Measurements from ENCODE around the gene AP5M1. TPM values are rescaled to one million over a fixed set of nuclear protein-coding genes. Genes with fewer than 3 reads are reported as not detected.
"Not testable (repeated sequence)": the region's sequence is repeated elsewhere in the genome, so short reads cannot be mapped to it uniquely, and the experiment has no call there.

AP5M1 gene
- total RNA-seq, 1 experiment from 2014 or later, result 58.7 TPM

DNA sequence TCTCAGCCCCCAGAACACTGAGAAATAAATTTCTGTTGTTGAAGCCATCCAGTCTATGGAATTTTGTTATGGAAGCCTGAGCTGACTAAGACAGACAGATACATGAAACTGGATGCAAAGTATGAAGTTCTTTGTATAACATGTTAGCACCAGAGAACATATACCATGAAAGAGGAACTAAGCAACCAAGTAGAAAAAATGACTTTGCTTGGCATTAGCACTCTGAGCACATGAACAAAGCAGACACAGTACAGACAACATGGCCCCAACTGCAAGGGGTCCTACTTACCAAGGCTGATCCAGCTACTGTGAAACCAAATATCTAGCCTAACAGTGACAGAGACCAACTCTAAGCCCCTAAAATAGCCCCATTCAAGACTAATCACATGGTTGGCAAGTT, 13.9 kb upstream of the AP5M1 start:
- TF ChIP-seq, protein P1, sequence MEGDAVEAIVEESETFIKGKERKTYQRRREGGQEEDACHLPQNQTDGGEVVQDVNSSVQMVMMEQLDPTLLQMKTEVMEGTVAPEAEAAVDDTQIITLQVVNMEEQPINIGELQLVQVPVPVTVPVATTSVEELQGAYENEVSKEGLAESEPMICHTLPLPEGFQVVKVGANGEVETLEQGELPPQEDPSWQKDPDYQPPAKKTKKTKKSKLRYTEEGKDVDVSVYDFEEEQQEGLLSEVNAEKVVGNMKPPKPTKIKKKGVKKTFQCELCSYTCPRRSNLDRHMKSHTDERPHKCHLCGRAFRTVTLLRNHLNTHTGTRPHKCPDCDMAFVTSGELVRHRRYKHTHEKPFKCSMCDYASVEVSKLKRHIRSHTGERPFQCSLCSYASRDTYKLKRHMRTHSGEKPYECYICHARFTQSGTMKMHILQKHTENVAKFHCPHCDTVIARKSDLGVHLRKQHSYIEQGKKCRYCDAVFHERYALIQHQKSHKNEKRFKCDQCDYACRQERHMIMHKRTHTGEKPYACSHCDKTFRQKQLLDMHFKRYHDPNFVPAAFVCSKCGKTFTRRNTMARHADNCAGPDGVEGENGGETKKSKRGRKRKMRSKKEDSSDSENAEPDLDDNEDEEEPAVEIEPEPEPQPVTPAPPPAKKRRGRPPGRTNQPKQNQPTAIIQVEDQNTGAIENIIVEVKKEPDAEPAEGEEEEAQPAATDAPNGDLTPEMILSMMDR (conservative IDR thresholded peaks at IDR 0.05; ENCODE audit: low read depth, low read length), result no peak

DNA sequence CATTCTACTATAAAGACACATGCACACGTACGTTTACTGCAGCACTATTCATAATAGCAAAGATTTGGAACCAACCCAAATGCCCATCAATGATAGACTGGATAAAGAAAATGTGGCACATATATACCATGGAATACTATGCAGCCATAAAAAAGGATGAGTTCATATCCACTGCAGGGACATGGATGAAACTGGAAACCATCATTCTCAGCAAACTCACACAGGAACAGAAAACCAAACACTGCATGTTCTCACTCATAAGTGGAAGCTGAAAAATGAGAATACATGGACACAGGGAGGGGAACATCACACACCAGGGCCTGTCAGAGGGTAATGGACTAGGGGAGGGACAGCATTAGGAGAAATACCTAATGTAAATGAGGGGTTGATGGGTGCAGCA, 10.6 kb upstream of the AP5M1 start:
- DNase-seq (ENCODE audit: low spot score); H3K9me3 ChIP-seq (ENCODE audit: low read depth, low read length, poor library complexity, severe bottlenecking); H3K36me3 ChIP-seq (ENCODE audit: insufficient read depth, low read length, poor library complexity, severe bottlenecking); CTCF ChIA-PET; intact Hi-C loops (cut with micrococcal nuclease; ENCODE audit: unreplicated experiment); H3K27me3 ChIP-seq (replicated peaks; ENCODE audit: insufficient read depth, low read depth, low read length, poor library complexity); BruUV-seq (replicated peaks); H3K27ac ChIP-seq (ENCODE audit: low read depth, low read length, poor library complexity, severe bottlenecking); POLR2A ChIA-PET (ENCODE audit: low non-redundant PET); H3K4me3 ChIP-seq (ENCODE audit: low read depth, low read length, poor library complexity, severe bottlenecking): not testable (repeated sequence)
- peaks cover 16% of the 10 kb centered on the region for H3K4me1 ChIP-seq (ENCODE audit: insufficient read depth, low read length, poor library complexity, severe bottlenecking)

More for the DNA sequence above, 13.9 kb upstream of the AP5M1 start:
- POLR2A ChIA-PET (ENCODE audit: low non-redundant PET), result no interaction called here
- no peaks in the 10 kb centered on the region for H3K36me3 ChIP-seq (ENCODE audit: insufficient read depth, low read length, poor library complexity, severe bottlenecking)
- BruUV-seq (replicated peaks), result no TSS peak
- peaks cover 8% of the 10 kb centered on the region for H3K4me1 ChIP-seq (ENCODE audit: insufficient read depth, low read length, poor library complexity, severe bottlenecking)
- no peaks in the 10 kb centered on the region for H3K27me3 ChIP-seq (replicated peaks; ENCODE audit: insufficient read depth, low read depth, low read length, poor library complexity)
- H3K27ac ChIP-seq (ENCODE audit: low read depth, low read length, poor library complexity, severe bottlenecking), result no peak overlapping the region
- DNase-seq (ENCODE audit: low spot score), result no peak
- no peaks in the 10 kb centered on the region for H3K9me3 ChIP-seq (ENCODE audit: low read depth, low read length, poor library complexity, severe bottlenecking)
- no peak overlapping the region for H3K4me3 ChIP-seq (ENCODE audit: low read depth, low read length, poor library complexity, severe bottlenecking)
- CTCF ChIA-PET, result no interaction called here
- intact Hi-C loops (cut with micrococcal nuclease; ENCODE audit: unreplicated experiment), result loop anchor here (5.0 kb wide), 1 partner anchor 38 kb away; no protein-coding TSS in a partner anchor

DNA sequence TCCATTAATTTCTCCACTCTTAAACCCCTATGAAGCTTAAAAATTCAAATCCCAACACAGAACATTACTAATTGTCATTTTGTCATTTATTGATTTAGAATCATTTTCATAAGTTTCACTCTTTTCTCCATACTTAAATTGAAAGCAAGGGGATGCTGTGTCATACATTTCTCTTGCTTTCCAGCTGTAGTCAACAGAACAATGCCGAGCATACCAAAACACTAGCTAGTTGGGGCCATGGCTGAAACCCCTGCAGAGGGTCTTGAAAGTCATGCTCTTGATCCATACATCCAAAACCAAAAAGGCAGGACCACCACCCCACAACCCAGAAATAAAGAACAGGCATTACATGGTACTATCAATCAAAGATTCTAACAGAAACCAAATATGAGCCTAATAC, 9.1 kb upstream of the AP5M1 start:
- DNase-seq (ENCODE audit: low spot score), result no peak
- ChIA-PET CTCF (no interaction called here), POLR2A (ENCODE audit: low non-redundant PET) (no interaction called here)
- H3K4me1 ChIP-seq (ENCODE audit: insufficient read depth, low read length, poor library complexity, severe bottlenecking), result peaks cover 16% of the 10 kb centered on the region
- H3K27me3 ChIP-seq (replicated peaks; ENCODE audit: insufficient read depth, low read depth, low read length, poor library complexity), result no peaks in the 10 kb centered on the region
- intact Hi-C loops (cut with micrococcal nuclease; ENCODE audit: unreplicated experiment), result no loop called here
- TF ChIP-seq, protein P1 (conservative IDR thresholded peaks at IDR 0.05; ENCODE audit: low read depth, low read length), result no peak
- no peak for TF ChIP-seq EZH2 (IDR thresholded peaks at IDR 0.05; ENCODE audit: borderline replicate concordance, low read depth, low read length, poor library complexity, severe bottlenecking)
- no peaks in the 10 kb centered on the region for H3K9me3 ChIP-seq (ENCODE audit: low read depth, low read length, poor library complexity, severe bottlenecking)
- no peak overlapping the region for H3K4me3 ChIP-seq (ENCODE audit: low read depth, low read length, poor library complexity, severe bottlenecking)
- BruUV-seq (replicated peaks), result no TSS peak
- H3K27ac ChIP-seq (ENCODE audit: low read depth, low read length, poor library complexity, severe bottlenecking), result no peak overlapping the region
- no peaks in the 10 kb centered on the region for H3K36me3 ChIP-seq (ENCODE audit: insufficient read depth, low read length, poor library complexity, severe bottlenecking)

DNA sequence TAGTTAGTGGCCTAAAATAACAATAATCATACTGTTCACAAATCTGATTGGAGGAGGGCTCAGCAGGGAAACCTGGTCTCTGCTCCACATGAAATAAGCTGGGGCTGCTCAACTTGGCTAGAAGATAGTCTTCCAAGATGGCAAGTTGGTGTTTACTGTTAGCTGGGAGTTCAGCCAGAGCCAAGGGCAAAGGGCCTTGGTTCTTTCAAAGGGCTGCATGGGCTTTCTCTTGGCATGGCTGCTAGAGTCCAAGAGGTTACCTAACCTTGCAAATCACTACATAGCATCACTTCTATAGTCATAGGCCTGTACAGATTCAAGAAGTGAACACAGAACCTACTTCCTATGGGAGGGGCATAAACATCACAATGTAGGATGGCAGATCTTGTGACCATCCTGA, 7.2 kb upstream of the AP5M1 start:
- no peak for TF ChIP-seq EZH2 (IDR thresholded peaks at IDR 0.05; ENCODE audit: borderline replicate concordance, low read depth, low read length, poor library complexity, severe bottlenecking)
- TF ChIP-seq, protein P1 (conservative IDR thresholded peaks at IDR 0.05; ENCODE audit: low read depth, low read length), result no peak
- no TSS peak for BruUV-seq (replicated peaks)
- CTCF ChIA-PET, result no interaction called here

More for the DNA sequence above, 7.2 kb upstream of the AP5M1 start:
- no peak for DNase-seq (ENCODE audit: low spot score)
- Histone ChIP-seq H3K4me1 (ENCODE audit: insufficient read depth, low read length, poor library complexity, severe bottlenecking) (peaks cover 24% of the 10 kb centered on the region), H3K36me3 (ENCODE audit: insufficient read depth, low read length, poor library complexity, severe bottlenecking) (no peaks in the 10 kb centered on the region), H3K9me3 (ENCODE audit: low read depth, low read length, poor library complexity, severe bottlenecking) (no peaks in the 10 kb centered on the region), H3K27ac (ENCODE audit: low read depth, low read length, poor library complexity, severe bottlenecking) (no peak overlapping the region), H3K4me3 (ENCODE audit: low read depth, low read length, poor library complexity, severe bottlenecking) (no peak overlapping the region), H3K27me3 (replicated peaks; ENCODE audit: insufficient read depth, low read depth, low read length, poor library complexity) (no peaks in the 10 kb centered on the region)
- POLR2A ChIA-PET (ENCODE audit: low non-redundant PET), result no interaction called here
- intact Hi-C loops (cut with micrococcal nuclease; ENCODE audit: unreplicated experiment), result no loop called here
